Memory B cell (primary cell): ENCODE measurements around the gene TNRC6C.

ENCODE experiments used
- ATAC-seq: fragments of 150-1000 bp; cut with Tn5 transposase; 2 replicates; pipeline ENCODE4 v1.10.0; 2021; ENCODE audit warnings: low read depth, mild to moderate bottlenecking, moderate library complexity
- DNase-seq, 2 donors: peaks; one replicate each; pipeline ENCODE4 v3.0.0; 2022; ENCODE audit warnings: low spot score in 2 of 2
- H3K27ac Mint-ChIP-seq: one replicate; pipeline ENCODE4 v1.8.0; 2022; ENCODE audit warnings: mild to moderate bottlenecking, moderate library complexity, mixed read lengths
- H3K27me3 Mint-ChIP-seq: one replicate; pipeline ENCODE4 v1.8.0; 2022; ENCODE audit warnings: mixed read lengths
- H3K36me3 Mint-ChIP-seq: one replicate; pipeline ENCODE4 v1.8.0; 2022; ENCODE audit warnings: mild to moderate bottlenecking, mixed read lengths
- H3K4me1 Mint-ChIP-seq: one replicate; pipeline ENCODE4 v1.8.0; 2022; ENCODE audit warnings: mixed read lengths
- H3K4me3 Mint-ChIP-seq: one replicate; pipeline ENCODE4 v1.8.0; 2022; ENCODE audit warnings: mild to moderate bottlenecking, moderate library complexity, mixed read lengths
- H3K9me3 Mint-ChIP-seq: one replicate; pipeline ENCODE4 v1.8.0; 2022; ENCODE audit warnings: mixed read lengths

The TNRC6C gene, protein sequence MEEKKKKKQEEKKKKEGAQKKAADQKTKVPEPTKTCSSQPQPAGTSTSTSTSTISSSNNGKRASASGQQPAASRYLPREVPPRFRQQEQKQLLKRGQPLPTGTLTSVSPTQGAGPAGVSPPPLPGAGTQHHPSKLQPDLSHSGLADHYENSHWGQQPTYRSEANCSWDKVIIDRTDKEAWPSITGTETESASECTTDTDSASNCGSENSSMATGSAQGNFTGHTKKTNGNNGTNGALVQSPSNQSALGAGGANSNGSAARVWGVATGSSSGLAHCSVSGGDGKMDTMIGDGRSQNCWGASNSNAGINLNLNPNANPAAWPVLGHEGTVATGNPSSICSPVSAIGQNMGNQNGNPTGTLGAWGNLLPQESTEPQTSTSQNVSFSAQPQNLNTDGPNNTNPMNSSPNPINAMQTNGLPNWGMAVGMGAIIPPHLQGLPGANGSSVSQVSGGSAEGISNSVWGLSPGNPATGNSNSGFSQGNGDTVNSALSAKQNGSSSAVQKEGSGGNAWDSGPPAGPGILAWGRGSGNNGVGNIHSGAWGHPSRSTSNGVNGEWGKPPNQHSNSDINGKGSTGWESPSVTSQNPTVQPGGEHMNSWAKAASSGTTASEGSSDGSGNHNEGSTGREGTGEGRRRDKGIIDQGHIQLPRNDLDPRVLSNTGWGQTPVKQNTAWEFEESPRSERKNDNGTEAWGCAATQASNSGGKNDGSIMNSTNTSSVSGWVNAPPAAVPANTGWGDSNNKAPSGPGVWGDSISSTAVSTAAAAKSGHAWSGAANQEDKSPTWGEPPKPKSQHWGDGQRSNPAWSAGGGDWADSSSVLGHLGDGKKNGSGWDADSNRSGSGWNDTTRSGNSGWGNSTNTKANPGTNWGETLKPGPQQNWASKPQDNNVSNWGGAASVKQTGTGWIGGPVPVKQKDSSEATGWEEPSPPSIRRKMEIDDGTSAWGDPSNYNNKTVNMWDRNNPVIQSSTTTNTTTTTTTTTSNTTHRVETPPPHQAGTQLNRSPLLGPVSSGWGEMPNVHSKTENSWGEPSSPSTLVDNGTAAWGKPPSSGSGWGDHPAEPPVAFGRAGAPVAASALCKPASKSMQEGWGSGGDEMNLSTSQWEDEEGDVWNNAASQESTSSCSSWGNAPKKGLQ (N-terminal part only)

DNA sequence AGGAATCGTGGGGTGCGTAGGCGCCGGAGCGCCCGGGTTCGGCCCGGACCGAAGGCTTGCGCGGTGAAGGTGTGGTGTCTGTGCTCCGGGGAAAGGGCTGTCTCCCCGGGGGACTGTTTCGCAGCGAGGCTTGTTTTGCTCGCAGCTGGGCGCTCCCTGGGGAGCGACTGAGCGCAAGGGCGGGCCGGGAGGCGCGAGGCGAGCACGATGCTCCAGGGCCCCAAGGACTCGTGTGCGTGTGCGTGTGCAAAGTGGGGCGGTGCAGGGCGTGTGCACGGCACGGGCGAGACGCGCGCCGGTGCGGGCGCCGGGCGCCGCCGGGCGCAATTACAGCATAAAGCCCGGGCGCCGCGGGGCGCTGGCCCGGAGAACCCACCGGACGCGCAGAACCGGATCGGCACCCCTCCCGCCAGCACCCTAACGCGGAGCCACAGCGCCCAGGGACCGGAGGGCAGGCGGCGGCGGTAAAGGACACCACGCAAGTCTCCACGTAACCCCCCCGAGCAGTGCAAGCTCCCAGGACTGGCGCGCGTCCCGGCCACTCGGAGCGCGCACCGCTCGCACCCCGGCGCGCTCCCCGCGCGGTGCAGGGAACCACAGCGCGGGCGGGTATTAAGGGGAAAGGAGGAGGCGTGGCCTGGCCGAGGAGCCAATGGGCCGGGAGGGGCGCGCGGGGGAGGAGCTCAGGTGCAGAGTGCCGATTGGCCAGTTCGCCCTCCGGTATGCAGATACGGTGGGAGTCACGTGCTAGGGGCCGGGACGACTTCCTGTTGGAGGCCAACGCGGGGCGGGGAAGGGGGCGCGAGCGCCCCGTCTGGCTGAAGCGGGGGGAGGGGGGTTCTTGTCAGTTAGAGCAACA is at the start of gene TNRC6C:
Gene TNRC6C (plus strand): TSS at position 847 of the 859 bp plus-strand sequence. CDS start 45,504 bp downstream, outside the sequence.
- DNase-seq (peak; percentile 96 to 99), ATAC-seq (peak; percentile 80)
- H3K27ac Mint-ChIP-seq: peak within 1 kb of the TSS; percentile 93
- H3K36me3 Mint-ChIP-seq: peaks cover 5% of the 10 kb centered on the region
- H3K4me3 Mint-ChIP-seq: peak within 1 kb of the TSS; percentile 93
- H3K4me1 Mint-ChIP-seq: peaks cover 20% of the 10 kb centered on the region
- peaks cover 9% of the 10 kb centered on the region for H3K27me3 Mint-ChIP-seq
- no peaks in the 10 kb centered on the region for H3K9me3 Mint-ChIP-seq

DNA sequence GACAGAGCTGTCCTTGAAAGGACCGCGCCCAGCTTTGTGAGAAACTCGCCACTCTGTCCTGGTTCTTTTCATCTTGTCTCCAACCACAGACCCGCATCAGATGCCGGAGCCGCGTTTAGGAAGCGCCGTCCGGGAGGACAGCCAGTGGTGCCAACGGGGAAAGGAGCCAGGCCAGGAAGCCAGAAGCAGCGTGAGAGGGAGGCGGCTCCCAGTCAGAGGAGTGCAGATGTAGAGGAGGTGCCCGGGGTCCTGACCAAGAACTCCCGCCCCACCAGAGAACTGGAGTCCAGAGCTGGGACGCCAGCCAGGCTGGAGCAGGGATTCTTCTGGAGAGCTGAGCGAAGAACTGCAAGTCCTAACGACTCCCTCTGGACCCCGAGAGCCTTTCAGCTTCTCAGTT is 49.3 kb upstream of the TNRC6C start:
- H3K4me3 Mint-ChIP-seq: no peak overlapping the region
- no peak for DNase-seq
- H3K4me1 Mint-ChIP-seq: peaks cover 5% of the 10 kb centered on the region
- H3K27ac Mint-ChIP-seq: no peak overlapping the region
- H3K9me3 Mint-ChIP-seq: peaks cover 6% of the 10 kb centered on the region
- no peak for ATAC-seq
- H3K27me3 Mint-ChIP-seq: peaks cover 40% of the 10 kb centered on the region
- peaks cover 2% of the 10 kb centered on the region for H3K36me3 Mint-ChIP-seq

DNA sequence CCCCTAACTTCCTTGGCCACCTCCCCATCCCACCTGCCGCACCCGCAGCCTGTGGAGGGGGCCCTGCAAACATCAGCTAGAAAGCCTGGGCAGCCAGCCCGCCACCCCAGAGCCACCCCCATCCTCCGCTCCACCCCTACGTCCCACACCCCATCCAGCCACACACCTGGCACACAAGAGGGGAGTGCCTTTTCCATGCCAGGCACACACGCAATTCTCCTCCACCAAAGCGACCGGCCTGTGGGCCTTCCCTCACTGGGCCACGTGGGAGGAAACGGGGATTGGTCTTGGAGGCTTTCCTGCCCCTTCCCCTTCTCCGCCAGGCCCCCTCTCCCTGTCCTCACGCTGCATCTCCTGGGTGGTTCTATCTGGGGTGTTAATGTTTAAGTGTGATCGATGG is 48.7 kb upstream of the TNRC6C start:
- H3K9me3 Mint-ChIP-seq: peaks cover 6% of the 10 kb centered on the region
- H3K27ac Mint-ChIP-seq: no peak overlapping the region
- peaks cover 7% of the 10 kb centered on the region for H3K4me1 Mint-ChIP-seq
- no peak overlapping the region for H3K4me3 Mint-ChIP-seq
- peaks cover 40% of the 10 kb centered on the region for H3K27me3 Mint-ChIP-seq
- ATAC-seq: no peak
- DNase-seq: no peak
- peaks cover 2% of the 10 kb centered on the region for H3K36me3 Mint-ChIP-seq

DNA sequence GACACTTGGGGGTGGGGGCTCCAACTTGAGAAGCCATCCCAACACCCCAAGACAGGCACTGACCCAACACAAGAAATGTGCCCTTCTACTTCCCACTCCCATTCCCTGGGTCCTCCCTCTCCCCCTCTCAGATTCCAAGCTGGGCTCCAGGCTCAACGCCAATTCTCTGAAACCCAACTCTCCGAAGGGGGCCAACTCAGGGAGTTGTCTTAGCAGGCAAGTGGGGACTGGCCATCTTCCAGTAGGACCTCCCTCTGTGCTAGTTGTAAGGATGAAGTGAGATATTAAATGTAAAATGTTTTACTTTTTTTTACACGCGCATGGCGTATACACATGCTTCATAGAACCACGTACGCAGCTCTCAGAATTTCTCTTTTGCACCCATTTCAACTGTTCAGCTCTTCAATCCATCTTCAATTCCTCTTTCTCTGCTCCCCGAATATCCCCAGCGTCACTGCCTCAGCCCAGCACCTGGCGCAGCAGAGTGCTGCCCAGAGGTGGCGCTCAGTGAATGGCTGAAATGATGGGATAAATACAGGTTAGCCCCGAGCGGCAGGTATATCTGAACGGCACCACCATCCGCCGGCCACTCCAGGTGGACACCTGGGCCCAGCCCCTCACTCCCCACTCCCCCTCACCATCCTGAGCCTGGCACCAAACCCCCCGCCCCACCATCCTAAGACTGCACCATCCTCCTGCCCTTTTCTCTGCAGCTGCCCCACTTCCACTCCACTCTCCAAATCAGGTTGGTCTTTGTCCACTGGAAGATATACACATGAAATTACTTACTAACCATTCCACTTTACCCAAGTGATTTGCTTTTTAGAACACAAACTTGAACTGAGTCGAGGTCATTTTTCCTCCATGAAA is 43.9 kb upstream of the TNRC6C start:
- Mint-ChIP-seq H3K4me3 (no peak overlapping the region), H3K36me3 (peaks cover 2% of the 10 kb centered on the region), H3K9me3 (peaks cover 6% of the 10 kb centered on the region), H3K4me1 (peaks cover 20% of the 10 kb centered on the region), H3K27me3 (peaks cover 35% of the 10 kb centered on the region), H3K27ac (no peak overlapping the region)
- ATAC-seq (peak; percentile 26), DNase-seq (no peak)

DNA sequence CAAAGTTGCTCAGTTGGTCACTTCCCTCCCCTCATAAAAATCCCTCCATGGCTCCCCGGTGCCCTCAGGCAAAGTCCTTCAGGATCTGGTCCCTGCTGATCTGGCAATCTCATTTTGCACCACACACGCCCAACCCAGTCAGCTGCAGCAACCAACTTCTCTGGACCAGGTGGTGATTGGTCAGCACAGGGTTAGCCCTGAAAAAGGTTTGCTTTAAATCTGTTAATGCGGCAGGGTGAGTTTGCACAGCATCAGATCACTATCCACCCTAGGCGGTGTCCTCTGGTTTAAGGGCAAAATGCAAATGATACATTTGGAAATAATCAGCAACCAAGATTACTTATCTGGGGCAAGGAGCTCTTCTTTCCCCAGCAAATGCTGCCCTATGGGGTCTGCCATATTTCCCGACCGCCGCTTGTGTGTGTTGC is 42.9 kb upstream of the TNRC6C start:
- Mint-ChIP-seq H3K4me1 (peaks cover 20% of the 10 kb centered on the region), H3K27me3 (peaks cover 28% of the 10 kb centered on the region), H3K4me3 (no peak overlapping the region), H3K27ac (no peak overlapping the region), H3K36me3 (no peaks in the 10 kb centered on the region), H3K9me3 (peaks cover 2% of the 10 kb centered on the region)
- DNase-seq (no peak), ATAC-seq (no peak)

DNA sequence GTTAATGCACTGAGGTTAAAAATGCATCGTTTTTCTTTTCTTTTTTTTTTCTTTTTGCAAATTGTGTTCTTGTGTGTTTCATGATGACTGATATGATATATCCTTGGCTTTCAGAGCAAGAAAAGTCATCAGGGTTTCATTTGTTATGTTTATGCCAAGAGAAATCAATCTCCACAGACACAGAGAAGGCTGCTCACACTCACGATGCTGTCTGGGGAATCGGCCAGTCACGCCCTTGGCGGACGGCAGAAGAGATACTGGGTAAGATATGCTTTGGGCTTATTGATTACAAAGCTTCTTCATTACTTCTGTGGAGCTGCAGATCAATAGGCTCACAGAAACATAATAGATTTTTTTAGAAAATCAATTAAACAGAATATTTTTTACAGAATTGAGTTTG is 42.2 kb upstream of the TNRC6C start:
- ATAC-seq (no peak), DNase-seq (no peak)
- H3K4me3 Mint-ChIP-seq: no peak overlapping the region
- no peaks in the 10 kb centered on the region for H3K36me3 Mint-ChIP-seq
- peaks cover 20% of the 10 kb centered on the region for H3K4me1 Mint-ChIP-seq
- H3K27me3 Mint-ChIP-seq: peaks cover 30% of the 10 kb centered on the region
- H3K27ac Mint-ChIP-seq: peak overlapping the region; percentile 32
- H3K9me3 Mint-ChIP-seq: peaks cover 2% of the 10 kb centered on the region

DNA sequence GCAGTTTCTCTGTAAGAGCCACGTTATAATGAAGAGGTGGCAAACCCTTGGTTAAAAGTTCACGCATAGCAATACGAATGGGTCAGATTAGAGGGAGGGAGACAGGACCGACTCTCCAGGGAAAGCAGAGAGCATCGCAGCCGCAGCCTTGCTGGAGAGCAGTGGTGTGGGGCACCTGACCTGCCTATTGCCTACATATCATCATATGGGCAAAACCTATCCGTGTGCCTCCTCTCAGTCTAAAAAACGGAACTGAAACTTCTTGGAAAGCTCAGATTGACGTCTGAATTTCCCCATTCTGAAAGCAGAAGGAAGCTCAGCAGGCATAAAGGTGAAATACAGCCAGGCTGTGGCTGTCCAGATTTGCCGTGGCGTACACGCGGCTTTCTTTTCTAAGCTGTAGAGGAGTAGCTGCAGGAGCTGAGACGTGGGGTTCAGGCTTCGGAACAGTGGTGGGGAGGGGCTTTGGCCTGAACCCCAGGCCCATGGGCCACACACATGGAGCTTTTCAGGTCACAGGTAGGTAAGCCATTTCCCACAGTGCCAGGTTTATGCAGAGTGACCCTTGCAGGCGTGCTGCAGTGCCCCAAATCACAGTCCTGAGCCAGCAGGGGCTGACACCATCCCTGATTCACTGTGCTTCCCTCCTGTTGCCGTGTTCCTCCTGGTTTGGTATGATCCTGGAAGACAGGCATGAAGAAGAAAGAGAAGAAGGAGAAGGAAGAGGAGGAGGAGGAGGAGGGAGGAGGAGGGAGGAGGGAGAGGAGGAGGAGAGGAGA is 41.6 kb upstream of the TNRC6C start:
- DNase-seq (peak; percentile 58 to 72), ATAC-seq (peak; percentile 92)
- H3K4me3 Mint-ChIP-seq: peak overlapping the region; percentile 51
- peaks cover 2% of the 10 kb centered on the region for H3K9me3 Mint-ChIP-seq
- peaks cover 20% of the 10 kb centered on the region for H3K4me1 Mint-ChIP-seq
- H3K27me3 Mint-ChIP-seq: peaks cover 32% of the 10 kb centered on the region
- H3K36me3 Mint-ChIP-seq: peaks cover 2% of the 10 kb centered on the region
- peak overlapping the region; percentile 32 for H3K27ac Mint-ChIP-seq

DNA sequence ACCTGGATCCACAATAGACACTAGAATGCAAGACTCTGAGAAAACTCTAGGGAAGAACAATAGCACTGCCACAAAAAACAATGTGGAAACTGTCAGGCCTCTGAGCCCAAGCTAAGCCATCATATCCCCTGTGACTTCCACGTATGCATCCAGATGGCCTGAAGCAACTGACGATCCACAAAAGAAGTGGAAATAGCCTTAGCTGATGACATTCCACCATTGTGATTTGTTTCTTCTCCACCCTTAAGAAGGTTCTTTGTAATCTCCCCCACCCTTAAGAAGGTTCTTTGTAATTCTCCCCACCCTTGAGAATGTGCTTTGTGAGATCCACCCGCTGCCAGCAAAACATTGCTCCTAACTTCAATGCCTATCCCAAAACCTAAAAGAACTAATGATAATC is 39.2 kb upstream of the TNRC6C start:
- Mint-ChIP-seq H3K27ac (no peak overlapping the region), H3K4me1 (peaks cover 18% of the 10 kb centered on the region), H3K4me3 (no peak overlapping the region), H3K27me3 (peaks cover 33% of the 10 kb centered on the region), H3K36me3 (peaks cover 2% of the 10 kb centered on the region), H3K9me3 (peaks cover 2% of the 10 kb centered on the region)
- DNase-seq: no peak
- ATAC-seq: no peak

DNA sequence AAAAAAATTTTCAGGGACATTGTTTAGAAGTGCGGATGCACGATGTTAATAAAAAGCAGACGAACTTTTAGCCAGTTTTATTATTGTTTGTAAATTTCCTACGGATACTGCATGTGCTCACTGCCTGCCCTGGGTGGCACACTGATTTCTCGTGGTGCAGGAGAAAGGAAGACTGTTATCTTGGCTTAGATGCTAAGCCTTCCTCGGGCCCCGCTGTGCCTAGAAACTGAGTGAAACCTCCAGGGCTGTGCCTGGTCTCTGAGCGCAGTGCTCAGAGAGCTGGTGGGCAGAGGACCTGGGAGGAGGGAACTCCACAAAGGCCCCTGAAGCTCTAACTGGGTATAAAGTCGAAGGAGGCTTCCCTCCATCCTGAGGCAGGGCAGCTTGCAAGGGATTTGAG is 35.4 kb upstream of the TNRC6C start:
- peaks cover 8% of the 10 kb centered on the region for H3K4me1 Mint-ChIP-seq
- DNase-seq (no peak), ATAC-seq (no peak)
- peaks cover 2% of the 10 kb centered on the region for H3K36me3 Mint-ChIP-seq
- no peak overlapping the region for H3K4me3 Mint-ChIP-seq
- H3K9me3 Mint-ChIP-seq: peaks cover 2% of the 10 kb centered on the region
- H3K27ac Mint-ChIP-seq: no peak overlapping the region
- H3K27me3 Mint-ChIP-seq: peaks cover 32% of the 10 kb centered on the region

DNA sequence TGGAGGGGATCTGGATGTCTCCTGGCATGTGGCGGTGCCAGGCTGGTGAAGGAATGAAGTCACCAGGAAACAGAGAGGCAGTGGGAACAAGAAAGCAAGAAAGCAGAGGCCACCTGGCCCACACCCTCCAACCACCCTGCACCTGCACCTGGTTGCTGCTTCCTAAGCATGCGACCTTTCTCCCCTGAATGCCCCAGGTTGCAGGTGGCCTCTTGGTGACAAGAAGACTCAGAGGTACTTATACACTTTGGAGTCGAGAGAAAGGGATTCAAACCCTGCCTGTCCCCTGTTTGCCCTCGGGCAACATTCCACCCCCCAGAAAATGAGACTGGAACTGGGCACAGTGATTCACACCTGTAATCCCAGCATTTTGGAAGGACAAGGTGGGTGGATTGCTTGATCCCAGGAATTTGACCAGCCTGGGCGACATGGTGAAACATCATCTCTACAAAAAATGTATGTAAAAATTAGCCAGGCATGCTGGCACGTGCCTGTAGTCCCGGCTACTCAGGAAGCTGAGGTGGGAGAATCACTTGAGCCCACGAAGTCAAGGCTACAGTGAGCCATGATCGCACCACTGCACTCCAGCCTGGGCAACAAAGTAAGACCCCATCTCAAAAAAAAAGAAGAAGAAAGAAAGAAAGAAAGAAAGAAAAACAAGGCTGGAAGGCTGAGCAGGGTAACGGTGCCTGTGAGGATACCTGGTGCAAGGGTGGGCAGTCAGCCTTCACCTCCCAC is 34.6 kb upstream of the TNRC6C start:
- Mint-ChIP-seq H3K27ac (no peak overlapping the region), H3K4me3 (no peak overlapping the region), H3K9me3 (peaks cover 2% of the 10 kb centered on the region), H3K36me3 (peaks cover 2% of the 10 kb centered on the region), H3K27me3 (peaks cover 34% of the 10 kb centered on the region), H3K4me1 (peaks cover 13% of the 10 kb centered on the region)
- ATAC-seq (no peak), DNase-seq (no peak)

DNA sequence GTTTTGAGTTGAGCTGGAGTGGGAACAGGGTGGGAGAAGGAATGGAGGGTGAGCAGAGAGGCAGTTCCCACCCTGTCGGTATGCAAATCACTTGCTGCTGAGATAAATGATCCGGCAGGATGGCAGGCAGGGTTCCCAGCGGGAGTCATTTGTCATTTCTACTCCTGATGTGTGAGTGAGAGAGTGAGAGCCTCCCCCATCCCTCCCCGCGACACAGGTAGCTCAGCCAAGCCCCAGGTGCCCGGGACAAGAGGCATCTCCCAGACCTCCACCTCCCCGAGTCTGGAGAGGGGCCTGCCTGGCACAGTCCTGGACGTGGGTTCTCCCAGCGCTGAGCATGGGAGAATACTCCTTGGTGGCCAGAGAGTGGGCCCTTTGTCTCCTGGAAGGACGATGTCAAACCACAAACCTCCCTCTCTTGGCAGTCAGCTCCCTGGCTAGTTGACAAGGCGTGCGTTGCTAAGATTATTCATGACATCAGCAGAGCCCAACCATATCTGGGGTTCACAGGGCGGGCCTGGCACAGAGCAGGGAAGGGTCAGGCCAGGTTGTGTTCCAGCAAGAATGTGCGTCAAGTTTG is 33.7 kb upstream of the TNRC6C start:
- DNase-seq: no peak
- peaks cover 2% of the 10 kb centered on the region for H3K36me3 Mint-ChIP-seq
- peaks cover 2% of the 10 kb centered on the region for H3K9me3 Mint-ChIP-seq
- peaks cover 33% of the 10 kb centered on the region for H3K27me3 Mint-ChIP-seq
- peaks cover 16% of the 10 kb centered on the region for H3K4me1 Mint-ChIP-seq
- H3K27ac Mint-ChIP-seq: no peak overlapping the region
- H3K4me3 Mint-ChIP-seq: no peak overlapping the region
- no peak for ATAC-seq
